GM10248 (cell line): ENCODE measurements around the gene NOD2.

ENCODE experiments used
- CTCF ChIA-PET: fragments of 300-600 bp; sonication (Branson Sonifier 250); formaldehyde crosslinking; extraction: SDS; loops from one replicate; lab custom pipeline; 2021; ENCODE audit warnings: antibody characterized with exemption; lab: Yijun Ruan, JAX
- POLR2A ChIA-PET: fragments of 350-650 bp; sonication (Branson Sonifier 250); formaldehyde crosslinking; extraction: SDS; loops from one replicate; lab custom pipeline; 2020; ENCODE audit warnings: antibody characterized with exemption; lab: Yijun Ruan, JAX
- DNase-seq: peaks from one replicate; pipeline ENCODE4 v3.0.0; 2012; ENCODE audit errors: extremely low spot score
- TF ChIP-seq, protein P1 (sequence below): IDR thresholded peaks from 2 replicates; pipeline ENCODE4 v1.5.1; 2012; ENCODE audit warnings: mild to moderate bottlenecking, low read depth; ENCODE audit errors: extremely low read depth, missing control alignments, control extremely low read depth

Gene NOD2

DNA sequence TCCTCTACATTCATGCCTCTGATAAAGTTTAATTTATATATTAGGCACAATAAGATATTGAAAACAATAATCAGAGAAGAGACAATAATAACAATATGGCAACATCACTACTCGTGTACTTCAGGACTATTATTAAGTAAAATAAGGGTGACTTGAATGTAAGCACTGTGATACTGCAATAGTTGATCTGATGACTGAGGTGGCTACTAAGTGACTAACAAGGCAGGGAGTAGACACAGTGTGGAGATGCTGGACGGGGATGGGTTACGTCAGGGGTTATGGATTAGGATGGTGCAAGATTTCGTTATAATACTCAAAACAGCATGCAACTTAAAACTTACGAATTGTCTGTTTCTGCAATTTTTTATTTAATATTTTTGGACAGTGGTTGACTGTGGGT is 81.0 kb downstream of the NOD2 start:
- no peak for DNase-seq
- ChIA-PET POLR2A (no interaction called here), CTCF (interaction anchor here (2.3 kb wide), 1 partner anchor 32 kb away, joined by 14 read pairs; no protein-coding TSS in a partner anchor)
- TF ChIP-seq, protein P1, sequence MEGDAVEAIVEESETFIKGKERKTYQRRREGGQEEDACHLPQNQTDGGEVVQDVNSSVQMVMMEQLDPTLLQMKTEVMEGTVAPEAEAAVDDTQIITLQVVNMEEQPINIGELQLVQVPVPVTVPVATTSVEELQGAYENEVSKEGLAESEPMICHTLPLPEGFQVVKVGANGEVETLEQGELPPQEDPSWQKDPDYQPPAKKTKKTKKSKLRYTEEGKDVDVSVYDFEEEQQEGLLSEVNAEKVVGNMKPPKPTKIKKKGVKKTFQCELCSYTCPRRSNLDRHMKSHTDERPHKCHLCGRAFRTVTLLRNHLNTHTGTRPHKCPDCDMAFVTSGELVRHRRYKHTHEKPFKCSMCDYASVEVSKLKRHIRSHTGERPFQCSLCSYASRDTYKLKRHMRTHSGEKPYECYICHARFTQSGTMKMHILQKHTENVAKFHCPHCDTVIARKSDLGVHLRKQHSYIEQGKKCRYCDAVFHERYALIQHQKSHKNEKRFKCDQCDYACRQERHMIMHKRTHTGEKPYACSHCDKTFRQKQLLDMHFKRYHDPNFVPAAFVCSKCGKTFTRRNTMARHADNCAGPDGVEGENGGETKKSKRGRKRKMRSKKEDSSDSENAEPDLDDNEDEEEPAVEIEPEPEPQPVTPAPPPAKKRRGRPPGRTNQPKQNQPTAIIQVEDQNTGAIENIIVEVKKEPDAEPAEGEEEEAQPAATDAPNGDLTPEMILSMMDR: no peak

DNA sequence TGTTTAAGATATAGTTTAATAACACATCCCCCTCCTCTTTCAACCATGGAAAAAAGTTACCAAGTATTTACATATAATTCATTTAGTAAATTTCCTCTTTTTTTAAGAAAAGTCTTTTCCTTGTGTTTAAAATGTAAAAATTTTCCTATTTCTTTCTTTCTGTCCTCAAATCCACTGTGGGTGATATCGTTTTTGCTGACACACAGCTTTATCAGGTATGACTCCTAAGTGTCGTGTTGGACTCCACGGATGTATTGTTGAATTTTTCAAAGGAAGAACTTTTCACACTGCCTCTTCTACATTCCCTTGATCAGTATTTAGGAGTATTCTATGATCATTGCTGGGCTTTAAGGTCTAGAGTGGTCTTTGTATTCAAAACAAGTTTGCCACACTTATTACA is 81.6 kb downstream of the NOD2 start:
- POLR2A ChIA-PET: no interaction called here
- TF ChIP-seq, protein P1: no peak
- no peak for DNase-seq
- CTCF ChIA-PET: interaction anchor here (2.3 kb wide), 1 partner anchor 32 kb away, joined by 14 read pairs; no protein-coding TSS in a partner anchor

GRCh38 chr16:50776037-50776436 is 82.6 kb downstream of the NOD2 start:
- ChIA-PET POLR2A (no interaction called here), CTCF (interaction anchor here (0.9 to 2.2 kb wide), 8 partner anchors 8 to 446 kb away, joined by 3 to 19 read pairs (median 5); no protein-coding TSS in a partner anchor)
- TF ChIP-seq, protein P1: no peak
- no peak for DNase-seq

- DNase-seq: no peak
- ChIA-PET CTCF (interaction anchor here (0.9 to 3.7 kb wide), 4 partner anchors 18 to 503 kb away, joined by 3 to 21 read pairs (median 4); no protein-coding TSS in a partner anchor), POLR2A (no interaction called here)
Observed at GRCh38 chr16:50778284-50779163, 85.1 kb downstream of the NOD2 start.

GRCh38 chr16:50781043-50781442 is 87.6 kb downstream of the NOD2 start:
- TF ChIP-seq, protein P1: no peak
- POLR2A ChIA-PET: no interaction called here
- CTCF ChIA-PET: interaction anchor here (1.5 to 3.7 kb wide), 2 partner anchors 25 to 116 kb away, joined by 3 to 21 read pairs; no protein-coding TSS in a partner anchor
- DNase-seq: no peak

More at GRCh38 chr16:50778284-50779163, 85.1 kb downstream of the NOD2 start:
- TF ChIP-seq, protein P1: no peak

DNA sequence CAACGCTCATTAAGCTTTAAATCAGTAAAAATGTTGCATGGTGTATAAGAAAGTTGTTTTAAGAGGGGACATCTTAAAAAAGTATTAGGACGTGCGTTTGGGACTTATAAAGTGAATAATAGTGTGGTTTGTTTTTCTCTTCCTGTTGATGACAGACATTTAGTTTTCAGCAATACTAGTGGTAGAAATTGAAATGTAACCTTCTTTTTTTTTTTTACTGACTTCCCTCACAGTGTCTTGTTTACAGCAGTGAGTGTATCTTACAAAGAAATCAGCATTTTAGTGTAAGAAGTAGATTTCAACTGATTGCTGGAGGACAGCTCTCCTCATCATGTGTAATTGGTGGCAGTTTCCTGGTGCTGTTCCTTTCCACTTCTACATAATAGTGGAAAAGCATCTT is 88.1 kb downstream of the NOD2 start:
- ChIA-PET CTCF (interaction anchor here (1.5 to 3.7 kb wide), 2 partner anchors 25 to 116 kb away, joined by 3 to 21 read pairs; no protein-coding TSS in a partner anchor), POLR2A (no interaction called here)
- TF ChIP-seq, protein P1: no peak
- DNase-seq: no peak
